DOHH2 (cell line): Measurements from ENCODE around the gene BAIAP2L1.
A peak's percentile ranks its signal among the peaks of the same experiment; 100 is the strongest.

Experiments used
- EZH2phosphoT487 ChIP-seq: fragments of 200-600 bp; sonication (generic); IDR thresholded peaks from 2 replicates; pipeline ENCODE4 v1.6.1; 2017; ENCODE audit warnings: borderline replicate concordance, mild to moderate bottlenecking, antibody characterized with exemption, low read length, moderate library complexity, mixed read lengths
- TF ChIP-seq, protein P1 (sequence below): fragments of 200-600 bp; sonication (generic); IDR thresholded peaks from one replicate; pipeline ENCODE4 v1.5.1; 2014; ENCODE audit warnings: antibody characterized with exemption, mild to moderate bottlenecking, low read depth, low read length; ENCODE audit not compliant: poor library complexity, severe bottlenecking

DNA sequence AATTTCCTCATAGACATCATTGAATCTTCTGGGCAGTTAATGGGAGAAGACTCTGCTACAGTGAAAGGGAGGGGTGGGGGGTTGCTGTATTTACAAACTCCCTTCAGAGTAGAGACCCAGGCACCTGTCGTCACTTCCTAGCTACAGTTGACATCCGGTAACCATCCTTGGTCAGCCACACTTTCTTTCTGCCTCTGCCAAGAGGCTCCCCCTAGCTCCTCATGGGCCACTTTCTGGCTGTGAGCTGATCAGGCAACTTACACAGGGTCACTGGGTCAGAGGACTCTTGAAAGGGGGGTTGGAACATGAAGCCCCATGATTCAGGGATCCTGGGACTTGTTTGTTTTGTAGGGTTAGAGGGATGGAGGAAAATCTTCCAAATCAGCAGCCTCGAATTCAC is 150.1 kb downstream of the BAIAP2L1 start:
- TF ChIP-seq, protein P1, sequence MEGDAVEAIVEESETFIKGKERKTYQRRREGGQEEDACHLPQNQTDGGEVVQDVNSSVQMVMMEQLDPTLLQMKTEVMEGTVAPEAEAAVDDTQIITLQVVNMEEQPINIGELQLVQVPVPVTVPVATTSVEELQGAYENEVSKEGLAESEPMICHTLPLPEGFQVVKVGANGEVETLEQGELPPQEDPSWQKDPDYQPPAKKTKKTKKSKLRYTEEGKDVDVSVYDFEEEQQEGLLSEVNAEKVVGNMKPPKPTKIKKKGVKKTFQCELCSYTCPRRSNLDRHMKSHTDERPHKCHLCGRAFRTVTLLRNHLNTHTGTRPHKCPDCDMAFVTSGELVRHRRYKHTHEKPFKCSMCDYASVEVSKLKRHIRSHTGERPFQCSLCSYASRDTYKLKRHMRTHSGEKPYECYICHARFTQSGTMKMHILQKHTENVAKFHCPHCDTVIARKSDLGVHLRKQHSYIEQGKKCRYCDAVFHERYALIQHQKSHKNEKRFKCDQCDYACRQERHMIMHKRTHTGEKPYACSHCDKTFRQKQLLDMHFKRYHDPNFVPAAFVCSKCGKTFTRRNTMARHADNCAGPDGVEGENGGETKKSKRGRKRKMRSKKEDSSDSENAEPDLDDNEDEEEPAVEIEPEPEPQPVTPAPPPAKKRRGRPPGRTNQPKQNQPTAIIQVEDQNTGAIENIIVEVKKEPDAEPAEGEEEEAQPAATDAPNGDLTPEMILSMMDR: peak; percentile 56
- TF ChIP-seq EZH2phosphoT487: no peak
